Astrocyte of the spinal cord (primary cell): ENCODE results near the gene ACSM2A.
"Not testable (repeated sequence)": the region's sequence is repeated elsewhere in the genome, so short reads cannot be mapped to it uniquely, and the experiment has no call there.

Experiments used
- DNase-seq: peaks from one replicate; pipeline ENCODE4 v3.0.0; 2011; ENCODE audit warnings: low read depth, low spot score
- H3K4me3 ChIP-seq: 2 replicates; pipeline ENCODE4 v1.5.1; 2011; ENCODE audit warnings: low read depth, mild to moderate bottlenecking, low read length, moderate library complexity
- in situ Hi-C: cut with HindIII; loops from 2 replicates; pipeline ENCODE4 v1.10.0; 2017; ENCODE audit warnings: low sequenced_read_pairs
- TF ChIP-seq, protein P1 (sequence below): IDR thresholded peaks from 2 replicates; pipeline ENCODE4 v1.5.1; 2012; ENCODE audit warnings: low read depth, mild to moderate bottlenecking, low read length, inconsistent platforms

The ACSM2A gene

DNA sequence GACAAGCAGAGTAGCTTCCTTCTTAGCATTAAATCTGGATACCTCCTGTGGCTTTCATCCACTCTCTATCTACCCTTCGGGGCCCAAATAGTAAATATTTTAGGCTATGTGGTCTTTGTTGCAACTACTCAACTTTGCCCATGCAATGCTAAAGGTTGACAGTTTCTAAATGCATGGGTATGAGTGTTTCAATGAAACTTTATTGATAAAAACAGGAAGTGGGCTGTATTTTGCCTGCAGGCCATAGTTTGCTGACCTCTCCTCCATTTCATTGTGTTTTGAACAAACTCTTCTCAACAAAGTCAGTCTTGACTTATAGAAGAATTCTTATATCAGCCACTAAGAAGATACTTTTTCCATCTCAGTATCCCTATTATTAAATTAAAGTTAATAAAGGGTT is 34.1 kb downstream of the ACSM2A start:
- in situ Hi-C loops: no loop called here
- H3K4me3 ChIP-seq: no peak overlapping the region
- no peak for DNase-seq
- TF ChIP-seq, protein P1, sequence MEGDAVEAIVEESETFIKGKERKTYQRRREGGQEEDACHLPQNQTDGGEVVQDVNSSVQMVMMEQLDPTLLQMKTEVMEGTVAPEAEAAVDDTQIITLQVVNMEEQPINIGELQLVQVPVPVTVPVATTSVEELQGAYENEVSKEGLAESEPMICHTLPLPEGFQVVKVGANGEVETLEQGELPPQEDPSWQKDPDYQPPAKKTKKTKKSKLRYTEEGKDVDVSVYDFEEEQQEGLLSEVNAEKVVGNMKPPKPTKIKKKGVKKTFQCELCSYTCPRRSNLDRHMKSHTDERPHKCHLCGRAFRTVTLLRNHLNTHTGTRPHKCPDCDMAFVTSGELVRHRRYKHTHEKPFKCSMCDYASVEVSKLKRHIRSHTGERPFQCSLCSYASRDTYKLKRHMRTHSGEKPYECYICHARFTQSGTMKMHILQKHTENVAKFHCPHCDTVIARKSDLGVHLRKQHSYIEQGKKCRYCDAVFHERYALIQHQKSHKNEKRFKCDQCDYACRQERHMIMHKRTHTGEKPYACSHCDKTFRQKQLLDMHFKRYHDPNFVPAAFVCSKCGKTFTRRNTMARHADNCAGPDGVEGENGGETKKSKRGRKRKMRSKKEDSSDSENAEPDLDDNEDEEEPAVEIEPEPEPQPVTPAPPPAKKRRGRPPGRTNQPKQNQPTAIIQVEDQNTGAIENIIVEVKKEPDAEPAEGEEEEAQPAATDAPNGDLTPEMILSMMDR: no peak

DNA sequence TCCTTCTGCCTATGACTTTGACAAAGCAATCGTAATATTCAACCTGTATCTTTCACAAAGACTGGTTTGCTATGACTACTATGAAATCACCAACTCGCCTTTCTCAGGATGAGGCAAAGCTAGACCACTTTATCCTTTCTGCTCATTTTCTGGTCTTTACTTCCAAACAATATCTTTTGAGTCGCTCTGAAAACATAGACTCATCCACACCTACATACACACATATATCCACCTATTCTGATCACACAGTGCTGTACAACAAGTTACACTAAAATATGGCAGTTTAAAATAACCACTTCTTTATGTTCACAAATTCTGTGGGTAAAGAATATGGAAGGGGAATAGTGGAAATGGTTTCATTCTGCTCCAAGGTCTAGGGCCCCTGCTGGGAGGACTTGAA is 39.7 kb downstream of the ACSM2A start:
- DNase-seq, in situ Hi-C loops, H3K4me3 ChIP-seq: not testable (repeated sequence)

DNA sequence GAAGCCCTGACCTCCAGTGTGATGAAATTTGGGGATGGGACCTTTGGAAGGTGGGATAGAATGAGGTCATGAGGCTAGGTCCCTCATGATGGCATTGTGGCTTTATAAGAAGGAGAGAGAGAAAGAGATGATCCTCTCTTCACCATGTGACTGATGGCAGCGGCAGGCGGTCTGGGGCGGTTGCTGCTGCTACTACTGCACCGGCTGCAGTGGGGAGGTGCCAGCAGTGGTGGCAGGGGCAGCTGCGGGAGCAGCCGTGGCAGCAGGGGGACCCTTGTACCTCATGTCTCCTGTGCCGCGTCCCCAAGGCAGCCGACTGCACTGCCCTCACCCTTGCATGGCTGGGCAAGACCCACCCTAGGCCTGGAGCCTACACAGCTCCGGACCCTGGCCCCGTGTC is 40.1 kb downstream of the ACSM2A start:
- in situ Hi-C loops, DNase-seq: not testable (repeated sequence)

DNA sequence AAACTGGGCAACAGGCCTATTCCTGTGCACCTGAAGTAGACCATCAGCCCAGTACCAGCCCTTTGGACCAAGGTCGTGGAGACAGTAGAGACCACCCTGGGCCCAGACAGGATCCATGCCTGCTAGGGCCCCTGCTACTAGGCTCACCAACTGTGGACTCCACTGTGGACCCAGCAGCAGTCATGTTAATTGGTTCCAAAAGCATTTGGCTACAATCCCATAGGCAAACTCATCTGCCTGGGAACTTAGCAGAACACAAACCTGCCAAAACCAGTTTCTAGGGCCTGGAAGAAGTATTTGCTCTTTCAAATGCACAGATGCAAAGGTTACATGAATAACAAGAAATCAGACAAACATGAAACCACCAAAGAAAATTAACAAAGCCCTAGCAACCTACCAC is 53.1 kb downstream of the ACSM2A start:
- TF ChIP-seq, protein P1: no peak
- no peak for DNase-seq
- in situ Hi-C loops: no loop called here
- H3K4me3 ChIP-seq: no peak overlapping the region

More for the DNA sequence above, 40.1 kb downstream of the ACSM2A start:
- H3K4me3 ChIP-seq: not testable (repeated sequence)

DNA sequence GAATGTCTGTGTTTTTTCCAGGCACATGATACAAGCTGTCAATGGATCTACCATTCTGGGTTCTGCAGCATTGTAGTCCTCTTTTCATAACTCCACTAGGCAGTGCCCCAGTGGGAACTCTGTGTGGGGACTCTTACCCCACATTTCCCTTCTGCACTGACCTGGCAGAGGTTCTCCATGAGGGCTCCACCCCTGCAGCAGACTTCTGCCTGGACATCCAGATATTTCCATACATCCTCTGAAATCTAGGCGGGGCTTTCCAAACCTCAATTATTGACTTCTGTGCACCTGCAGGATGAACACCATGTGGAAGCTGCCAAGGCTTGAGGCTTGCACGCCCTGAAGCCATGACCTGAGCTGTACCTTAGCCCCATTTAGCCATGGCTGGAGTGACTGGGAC is 56.0 kb downstream of the ACSM2A start:
- in situ Hi-C loops: no loop called here
- no peak for DNase-seq
- TF ChIP-seq, protein P1: no peak
- no peak overlapping the region for H3K4me3 ChIP-seq

DNA sequence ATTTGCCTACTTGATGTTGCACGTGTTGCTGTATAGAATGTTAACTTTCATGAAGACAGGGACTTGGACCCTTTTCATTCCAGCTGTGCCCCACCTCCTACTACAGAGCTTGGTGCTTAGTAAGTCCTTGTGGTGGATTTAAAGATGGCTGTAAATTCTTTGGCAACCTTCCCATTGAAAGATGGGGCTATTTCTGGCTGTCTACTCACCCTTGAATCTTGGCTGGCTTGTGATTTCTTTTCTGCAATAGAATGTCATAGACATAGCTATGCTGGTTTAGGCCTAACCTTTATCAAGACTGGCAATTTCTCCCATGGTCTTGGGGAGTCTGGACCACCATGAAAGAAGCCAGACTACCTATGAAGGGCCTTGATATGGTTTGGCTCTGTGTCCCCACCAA is 59.0 kb downstream of the ACSM2A start:
- TF ChIP-seq, protein P1: no peak
- H3K4me3 ChIP-seq: no peak overlapping the region
- DNase-seq: no peak
- in situ Hi-C loops: no loop called here

DNA sequence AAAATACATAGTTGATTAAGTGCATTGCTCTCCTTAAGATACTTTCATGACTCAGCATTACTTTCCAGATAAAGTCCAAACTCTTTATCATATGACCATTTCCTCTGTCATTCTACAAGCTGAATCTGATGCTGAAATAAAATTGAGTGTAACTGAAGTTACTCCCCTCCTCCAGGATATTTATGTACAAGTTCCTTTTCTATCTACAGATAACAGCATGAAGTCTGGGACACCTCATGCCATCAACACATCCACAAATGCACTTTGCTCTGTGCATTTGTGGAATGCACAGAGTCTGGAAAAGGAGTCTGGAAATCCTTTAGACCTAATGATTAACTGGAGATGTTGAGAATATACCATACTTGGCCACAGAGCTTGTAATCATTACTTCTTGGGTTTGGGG is 64.4 kb downstream of the ACSM2A start:
- no peak for DNase-seq
- in situ Hi-C loops: no loop called here

DNA sequence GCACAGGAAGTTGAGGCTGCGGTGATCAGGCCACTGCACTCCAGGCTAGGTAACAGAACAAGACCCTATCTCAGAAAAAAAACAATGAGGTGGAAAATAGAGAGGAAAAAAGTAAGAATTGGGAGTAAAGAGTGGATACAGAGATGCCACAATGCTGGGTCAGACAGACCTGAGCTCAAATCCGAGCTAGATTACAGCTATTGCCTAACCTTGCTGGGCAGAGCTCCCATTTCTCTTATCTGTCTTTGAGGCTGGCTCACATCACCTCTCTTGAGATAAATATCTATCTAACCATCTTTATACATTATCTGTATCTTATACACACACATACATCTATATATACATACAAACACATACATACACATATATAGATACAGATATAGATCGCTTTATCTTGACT is 65.8 kb downstream of the ACSM2A start:
- no peak for DNase-seq
- no peak overlapping the region for H3K4me3 ChIP-seq
- TF ChIP-seq, protein P1: no peak
- in situ Hi-C loops: no loop called here

More for the DNA sequence above, 64.4 kb downstream of the ACSM2A start:
- H3K4me3 ChIP-seq: no peak overlapping the region
- TF ChIP-seq, protein P1: no peak
